ENCODE data around the gene RTP4. TPM values are rescaled to one million over a fixed set of nuclear protein-coding genes. Genes with fewer than 3 reads are reported as not detected.

RTP4 gene
- total RNA-seq, 2 donors from 2014 or later, result 2.7 to 5.1 TPM

GRCh38 chr3:187361835-187362234 lies 6.3 kb upstream of the RTP4 start:
- intact Hi-C loops (cut with DNase I), result no loop called here
- TF ChIP-seq CTCF (IDR thresholded peaks at IDR 0.05) (no peak), POLR2A (IDR thresholded peaks at IDR 0.05) (no peak), POLR2AphosphoS5 (IDR thresholded peaks at IDR 0.05) (no peak)
- Histone ChIP-seq H3K27ac (no peak overlapping the region), H3K4me3 (no peak overlapping the region), H3K27me3 (replicated peaks; ENCODE audit: insufficient read depth) (no peaks in the 10 kb centered on the region), H3K4me1 (replicated peaks) (no peaks in the 10 kb centered on the region), H3K36me3 (no peaks in the 10 kb centered on the region), H3K9me3 (no peaks in the 10 kb centered on the region)
- 32% methylated on average over 2 of the region's 2 CpGs for WGBS
- DNase-seq (ENCODE audit: low spot score), result no peak

GRCh38 chr3:187367561-187368103 lies 553 bp upstream of the RTP4 start:
- 85% methylated on average over 23 of the region's 29 CpGs for WGBS
- H3K4me1 ChIP-seq (replicated peaks), result no peaks in the 10 kb centered on the region
- no peaks in the 10 kb centered on the region for H3K27me3 ChIP-seq (replicated peaks; ENCODE audit: insufficient read depth)
- H3K9me3 ChIP-seq, result no peaks in the 10 kb centered on the region
- no peaks in the 10 kb centered on the region for H3K36me3 ChIP-seq
- TF ChIP-seq CTCF (IDR thresholded peaks at IDR 0.05) (no peak), POLR2AphosphoS5 (IDR thresholded peaks at IDR 0.05) (no peak), POLR2A (IDR thresholded peaks at IDR 0.05) (no peak)
- peak overlapping the region in 1 of 2 donors; percentile 32 for H3K4me3 ChIP-seq
- DNase-seq (ENCODE audit: low spot score), result no peak
- intact Hi-C loops (cut with DNase I), result no loop called here
- H3K27ac ChIP-seq, result peak overlapping the region; percentile 84 to 86

GRCh38 chr3:187369089-187369447 lies 883 bp downstream of the RTP4 start:
- H3K4me1 ChIP-seq (replicated peaks), result no peaks in the 10 kb centered on the region
- no peak for DNase-seq (ENCODE audit: low spot score)
- peak overlapping the region; percentile 84 to 86 for H3K27ac ChIP-seq
- H3K36me3 ChIP-seq, result no peaks in the 10 kb centered on the region
- TF ChIP-seq POLR2A (IDR thresholded peaks at IDR 0.05) (peak; percentile 6), POLR2AphosphoS5 (IDR thresholded peaks at IDR 0.05) (no peak)
- H3K27me3 ChIP-seq (replicated peaks; ENCODE audit: insufficient read depth), result no peaks in the 10 kb centered on the region
- WGBS, result 65% methylated on average over 1 of the region's 1 CpG
- H3K9me3 ChIP-seq, result no peaks in the 10 kb centered on the region
- H3K4me3 ChIP-seq, result peak overlapping the region; percentile 32
- intact Hi-C loops (cut with DNase I), result no loop called here

- Histone ChIP-seq H3K27ac (no peak overlapping the region), H3K4me1 (replicated peaks) (no peaks in the 10 kb centered on the region), H3K36me3 (no peaks in the 10 kb centered on the region), H3K27me3 (replicated peaks; ENCODE audit: insufficient read depth) (no peaks in the 10 kb centered on the region), H3K4me3 (no peak overlapping the region), H3K9me3 (no peaks in the 10 kb centered on the region)
- intact Hi-C loops (cut with DNase I), result no loop called here
- TF ChIP-seq CTCF (IDR thresholded peaks at IDR 0.05) (no peak), POLR2A (IDR thresholded peaks at IDR 0.05) (no peak), POLR2AphosphoS5 (IDR thresholded peaks at IDR 0.05) (no peak)
- DNase-seq (ENCODE audit: low spot score), result no peak
- 72% methylated on average over 3 of the region's 3 CpGs for WGBS
These were observed 1.9 kb downstream of the RTP4 start for GRCh38 chr3:187370051-187370450.

- no peak overlapping the region for H3K4me3 ChIP-seq
- no peaks in the 10 kb centered on the region for H3K9me3 ChIP-seq
- TF ChIP-seq CTCF (IDR thresholded peaks at IDR 0.05), result no peak
- intact Hi-C loops (cut with DNase I), result no loop called here
- DNase-seq (ENCODE audit: low spot score), result no peak
- 92% methylated on average over 5 of the region's 5 CpGs for WGBS
- no peaks in the 10 kb centered on the region for H3K4me1 ChIP-seq (replicated peaks)
- no peaks in the 10 kb centered on the region for H3K27me3 ChIP-seq (replicated peaks; ENCODE audit: insufficient read depth)
- no peak overlapping the region for H3K27ac ChIP-seq
- no peaks in the 10 kb centered on the region for H3K36me3 ChIP-seq
These were observed 7.4 kb downstream of the RTP4 start for GRCh38 chr3:187375581-187375980.

Measured in prostate gland (tissue), 2 donors.